VCaP (cell line): Measurements from ENCODE around the gene RIMKLA.

Experiments
- H3K27ac ChIP-seq: fragments of 450-650 bp; 2 replicates; pipeline ENCODE4 v1.5.1; 2017
- TF ChIP-seq, protein P1 (sequence below): fragments of 450-650 bp; conservative IDR thresholded peaks from 2 replicates; pipeline ENCODE4 v1.5.1; 2017; ENCODE audit warnings: mild to moderate bottlenecking, moderate library complexity

The RIMKLA gene

DNA sequence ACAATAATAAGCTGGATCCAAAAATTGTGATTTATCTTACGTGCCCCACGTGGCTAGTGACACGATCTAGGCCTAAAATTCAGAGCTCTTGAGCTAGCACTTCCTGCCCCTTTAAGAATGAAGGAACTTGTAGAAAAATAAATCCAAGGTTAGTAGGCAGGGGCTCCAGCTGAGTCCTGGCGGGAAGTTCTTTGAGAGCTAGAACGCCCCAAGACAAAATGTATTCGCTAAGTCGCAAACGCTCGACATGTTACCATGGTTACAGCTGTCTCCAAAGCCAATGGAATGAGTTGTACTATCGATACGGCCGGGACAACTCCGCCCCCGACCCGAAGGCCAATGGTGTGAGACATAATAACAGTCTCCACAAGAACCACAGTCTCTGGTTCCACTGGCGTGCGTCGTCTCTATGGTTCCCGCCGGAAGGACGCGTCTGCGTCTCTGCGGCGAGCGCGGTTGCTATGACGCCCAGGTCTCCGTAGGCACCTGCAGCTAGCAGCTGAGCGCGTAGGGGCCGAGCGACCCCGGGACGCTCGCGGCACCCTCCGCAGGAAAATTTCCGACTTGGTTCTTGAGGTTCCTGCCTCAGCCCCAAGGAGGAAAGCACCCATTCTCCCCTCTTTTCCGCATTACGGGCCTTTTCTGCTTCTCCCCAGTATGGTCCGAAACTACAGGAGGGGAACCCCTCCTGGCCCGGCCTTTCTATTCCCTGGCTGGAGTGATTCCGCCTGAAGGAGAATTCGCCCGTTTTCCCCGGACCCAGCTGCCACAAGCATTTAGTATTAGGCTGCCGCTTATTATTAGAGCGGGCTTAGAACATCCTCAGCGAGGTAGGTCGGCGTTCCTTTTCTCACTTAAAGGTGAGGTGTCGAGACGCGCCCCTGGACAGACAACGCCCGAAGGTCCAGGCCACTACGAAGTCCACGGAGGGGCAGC is 82.5 kb downstream of the RIMKLA start, which contains the start of gene CCDC30:
Gene CCDC30, plus strand, starts transcription at position 459 of the 936 bp plus-strand sequence. CDS start 17,266 bp downstream, outside the sequence.
- TF ChIP-seq, protein P1, sequence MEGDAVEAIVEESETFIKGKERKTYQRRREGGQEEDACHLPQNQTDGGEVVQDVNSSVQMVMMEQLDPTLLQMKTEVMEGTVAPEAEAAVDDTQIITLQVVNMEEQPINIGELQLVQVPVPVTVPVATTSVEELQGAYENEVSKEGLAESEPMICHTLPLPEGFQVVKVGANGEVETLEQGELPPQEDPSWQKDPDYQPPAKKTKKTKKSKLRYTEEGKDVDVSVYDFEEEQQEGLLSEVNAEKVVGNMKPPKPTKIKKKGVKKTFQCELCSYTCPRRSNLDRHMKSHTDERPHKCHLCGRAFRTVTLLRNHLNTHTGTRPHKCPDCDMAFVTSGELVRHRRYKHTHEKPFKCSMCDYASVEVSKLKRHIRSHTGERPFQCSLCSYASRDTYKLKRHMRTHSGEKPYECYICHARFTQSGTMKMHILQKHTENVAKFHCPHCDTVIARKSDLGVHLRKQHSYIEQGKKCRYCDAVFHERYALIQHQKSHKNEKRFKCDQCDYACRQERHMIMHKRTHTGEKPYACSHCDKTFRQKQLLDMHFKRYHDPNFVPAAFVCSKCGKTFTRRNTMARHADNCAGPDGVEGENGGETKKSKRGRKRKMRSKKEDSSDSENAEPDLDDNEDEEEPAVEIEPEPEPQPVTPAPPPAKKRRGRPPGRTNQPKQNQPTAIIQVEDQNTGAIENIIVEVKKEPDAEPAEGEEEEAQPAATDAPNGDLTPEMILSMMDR, result no peak
- peak within 1 kb of the TSS; percentile 47; the same call in 1 of the 2 replicates for H3K27ac ChIP-seq

DNA sequence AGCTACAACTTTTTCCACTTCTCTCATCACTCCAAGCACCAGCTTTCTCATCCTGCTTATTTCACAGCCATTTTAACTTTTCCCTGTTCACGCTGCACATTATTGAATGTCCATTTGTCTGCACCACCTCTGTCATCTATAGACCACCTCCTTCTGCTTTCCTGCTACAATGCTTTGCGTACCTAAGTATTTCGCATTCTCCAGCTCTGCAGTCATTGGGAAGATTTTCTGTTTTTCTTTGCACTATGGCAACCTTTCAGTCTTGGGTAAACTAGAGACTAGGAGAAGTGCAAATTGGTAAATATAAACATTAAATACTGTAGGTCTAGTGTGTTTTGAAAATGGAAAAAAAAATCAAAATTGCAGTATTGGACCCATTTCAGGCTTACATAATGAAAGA is 83.3 kb downstream of the RIMKLA start:
- H3K27ac ChIP-seq, result peak overlapping the region; percentile 47; the same call in 1 of the 2 replicates
- TF ChIP-seq, protein P1, result no peak

DNA sequence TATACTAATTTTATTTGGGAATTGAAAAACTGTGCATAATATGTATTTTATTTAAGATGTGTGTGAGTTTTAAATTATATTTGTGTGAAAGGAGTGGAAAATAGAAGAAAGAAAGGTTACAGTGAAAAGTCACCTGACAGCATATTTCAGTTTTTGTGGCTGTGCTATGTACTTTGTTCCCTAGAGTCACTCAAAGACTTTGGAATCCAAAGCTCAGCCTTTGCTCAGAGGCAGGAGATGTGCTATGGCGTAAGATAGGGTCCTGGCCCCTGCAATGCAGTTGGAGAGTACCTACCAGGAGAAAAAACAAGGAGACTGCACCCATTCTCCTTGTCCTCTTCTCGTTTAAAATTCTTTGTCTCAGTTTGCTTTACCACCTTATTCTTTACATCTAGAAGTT is 85.4 kb downstream of the RIMKLA start:
- H3K27ac ChIP-seq, result no peak overlapping the region

DNA sequence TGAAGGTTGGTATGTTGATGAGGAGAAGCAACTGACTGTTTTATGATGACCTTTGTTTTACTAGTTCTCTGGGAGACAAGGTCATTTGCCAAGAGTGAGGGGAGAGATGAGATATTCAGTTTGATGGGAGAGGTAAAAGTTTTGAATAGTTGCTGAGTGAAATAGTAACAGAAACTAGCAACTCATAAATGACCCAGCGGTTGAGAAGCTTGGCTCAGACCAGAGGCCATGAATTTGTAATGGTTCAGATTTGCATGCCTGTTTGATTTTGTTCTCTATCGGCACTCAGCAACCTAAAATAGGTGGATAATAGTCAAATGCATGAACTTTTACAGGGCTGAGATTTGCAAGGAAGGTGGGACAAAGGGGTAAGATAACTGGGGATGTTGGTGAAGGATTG is 89.1 kb downstream of the RIMKLA start:
- no peak overlapping the region for H3K27ac ChIP-seq
- TF ChIP-seq, protein P1, result no peak

More for the DNA sequence above, 85.4 kb downstream of the RIMKLA start:
- TF ChIP-seq, protein P1, result no peak
